ENCODE data around the gene SGCE. TPM values are rescaled to one million over a fixed set of nuclear protein-coding genes. Genes with fewer than 3 reads are reported as not detected.

Gene SGCE
- total and polyA plus RNA-seq, 9 of the 15 experiments (the other 6 are each of a cell fraction or from before 2014, with no cell fraction given): 0.09 to 0.46 (median 0.28) TPM; not detected in 5

DNA sequence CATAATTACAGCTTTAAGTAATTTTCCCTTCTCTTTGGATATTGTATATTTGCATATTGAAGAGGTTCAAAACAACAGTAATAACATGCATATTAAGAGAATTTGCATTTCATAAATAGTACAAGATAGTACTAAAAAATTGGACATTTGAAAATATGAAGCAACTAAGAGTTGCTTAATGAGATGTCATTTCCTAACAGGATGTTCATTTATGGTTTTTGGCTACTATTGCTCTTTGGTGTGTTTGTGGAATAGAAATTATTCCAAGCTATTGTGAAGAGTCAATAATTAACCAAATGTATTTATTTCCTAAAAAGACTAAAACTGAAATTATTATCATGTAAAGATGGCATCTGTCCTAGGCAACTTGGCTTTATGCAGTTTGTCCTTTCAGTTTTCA is 4.1 kb upstream of the SGCE start:
- FAIRE-seq: no peak
- Histone ChIP-seq H3K4me1 (replicated peaks in 1 of 2; ENCODE audit: control insufficient read depth in 2 of 2, insufficient read depth in 2 of 2, low read length in 2 of 2) (peaks cover 0 to 14% of the 10 kb centered on the region in 2 experiments; a peak in 2 of 5 replicates), H3K4me2 (ENCODE audit: insufficient read depth, low read length) (no peak overlapping the region), H3K9ac (ENCODE audit: insufficient read depth in 1 of 2, low read depth in 2 of 2, low read length in 2 of 2) (no peak overlapping the region), H3K27me3 (ENCODE audit: control insufficient read depth in 2 of 2, insufficient read depth in 2 of 2, low read length in 2 of 2) (peaks cover 2 to 17% of the 10 kb centered on the region in 2 experiments; a peak in 3 of 5 replicates), H3K9me3 (replicated peaks; ENCODE audit: control insufficient read depth, insufficient read depth, low read depth, low read length) (0 out of 2 replicates have a peak, but pooled peaks cover 2% of the 10 kb centered on the region), H4K20me1 (replicated peaks; ENCODE audit: control insufficient read depth, insufficient read depth, low read length) (no peaks in the 10 kb centered on the region), H2AFZ (ENCODE audit: low read depth, low read length) (no peak overlapping the region), H3K4me3 (no peak overlapping the region), H3K79me2 (ENCODE audit: control insufficient read depth, insufficient read depth, low read length) (no peaks in the 10 kb centered on the region), H3K27ac (ENCODE audit: extremely low read depth, low read depth, low read length) (no peak overlapping the region), H3K9me1 (ENCODE audit: control insufficient read depth, insufficient read depth, low read length) (no peaks in the 10 kb centered on the region), H3K36me3 (ENCODE audit: control insufficient read depth, insufficient read depth, low read length) (no peaks in the 10 kb centered on the region)
- no peak for TF ChIP-seq ZNF668 (CRISPR knock-in tag; IDR thresholded peaks at IDR 0.05)
- TF ChIP-seq XRCC4 (IDR thresholded peaks at IDR 0.05; ENCODE audit: extremely low read depth, insufficient read depth, insufficient read length): no peak
- TF ChIP-seq HDAC8 (tag; IDR thresholded peaks at IDR 0.05): no peak
- TF ChIP-seq, protein P1, sequence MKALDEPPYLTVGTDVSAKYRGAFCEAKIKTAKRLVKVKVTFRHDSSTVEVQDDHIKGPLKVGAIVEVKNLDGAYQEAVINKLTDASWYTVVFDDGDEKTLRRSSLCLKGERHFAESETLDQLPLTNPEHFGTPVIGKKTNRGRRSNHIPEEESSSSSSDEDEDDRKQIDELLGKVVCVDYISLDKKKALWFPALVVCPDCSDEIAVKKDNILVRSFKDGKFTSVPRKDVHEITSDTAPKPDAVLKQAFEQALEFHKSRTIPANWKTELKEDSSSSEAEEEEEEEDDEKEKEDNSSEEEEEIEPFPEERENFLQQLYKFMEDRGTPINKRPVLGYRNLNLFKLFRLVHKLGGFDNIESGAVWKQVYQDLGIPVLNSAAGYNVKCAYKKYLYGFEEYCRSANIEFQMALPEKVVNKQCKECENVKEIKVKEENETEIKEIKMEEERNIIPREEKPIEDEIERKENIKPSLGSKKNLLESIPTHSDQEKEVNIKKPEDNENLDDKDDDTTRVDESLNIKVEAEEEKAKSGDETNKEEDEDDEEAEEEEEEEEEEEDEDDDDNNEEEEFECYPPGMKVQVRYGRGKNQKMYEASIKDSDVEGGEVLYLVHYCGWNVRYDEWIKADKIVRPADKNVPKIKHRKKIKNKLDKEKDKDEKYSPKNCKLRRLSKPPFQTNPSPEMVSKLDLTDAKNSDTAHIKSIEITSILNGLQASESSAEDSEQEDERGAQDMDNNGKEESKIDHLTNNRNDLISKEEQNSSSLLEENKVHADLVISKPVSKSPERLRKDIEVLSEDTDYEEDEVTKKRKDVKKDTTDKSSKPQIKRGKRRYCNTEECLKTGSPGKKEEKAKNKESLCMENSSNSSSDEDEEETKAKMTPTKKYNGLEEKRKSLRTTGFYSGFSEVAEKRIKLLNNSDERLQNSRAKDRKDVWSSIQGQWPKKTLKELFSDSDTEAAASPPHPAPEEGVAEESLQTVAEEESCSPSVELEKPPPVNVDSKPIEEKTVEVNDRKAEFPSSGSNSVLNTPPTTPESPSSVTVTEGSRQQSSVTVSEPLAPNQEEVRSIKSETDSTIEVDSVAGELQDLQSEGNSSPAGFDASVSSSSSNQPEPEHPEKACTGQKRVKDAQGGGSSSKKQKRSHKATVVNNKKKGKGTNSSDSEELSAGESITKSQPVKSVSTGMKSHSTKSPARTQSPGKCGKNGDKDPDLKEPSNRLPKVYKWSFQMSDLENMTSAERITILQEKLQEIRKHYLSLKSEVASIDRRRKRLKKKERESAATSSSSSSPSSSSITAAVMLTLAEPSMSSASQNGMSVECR (CRISPR knock-in tag; IDR thresholded peaks at IDR 0.05): no peak
- TF ChIP-seq, protein P2, sequence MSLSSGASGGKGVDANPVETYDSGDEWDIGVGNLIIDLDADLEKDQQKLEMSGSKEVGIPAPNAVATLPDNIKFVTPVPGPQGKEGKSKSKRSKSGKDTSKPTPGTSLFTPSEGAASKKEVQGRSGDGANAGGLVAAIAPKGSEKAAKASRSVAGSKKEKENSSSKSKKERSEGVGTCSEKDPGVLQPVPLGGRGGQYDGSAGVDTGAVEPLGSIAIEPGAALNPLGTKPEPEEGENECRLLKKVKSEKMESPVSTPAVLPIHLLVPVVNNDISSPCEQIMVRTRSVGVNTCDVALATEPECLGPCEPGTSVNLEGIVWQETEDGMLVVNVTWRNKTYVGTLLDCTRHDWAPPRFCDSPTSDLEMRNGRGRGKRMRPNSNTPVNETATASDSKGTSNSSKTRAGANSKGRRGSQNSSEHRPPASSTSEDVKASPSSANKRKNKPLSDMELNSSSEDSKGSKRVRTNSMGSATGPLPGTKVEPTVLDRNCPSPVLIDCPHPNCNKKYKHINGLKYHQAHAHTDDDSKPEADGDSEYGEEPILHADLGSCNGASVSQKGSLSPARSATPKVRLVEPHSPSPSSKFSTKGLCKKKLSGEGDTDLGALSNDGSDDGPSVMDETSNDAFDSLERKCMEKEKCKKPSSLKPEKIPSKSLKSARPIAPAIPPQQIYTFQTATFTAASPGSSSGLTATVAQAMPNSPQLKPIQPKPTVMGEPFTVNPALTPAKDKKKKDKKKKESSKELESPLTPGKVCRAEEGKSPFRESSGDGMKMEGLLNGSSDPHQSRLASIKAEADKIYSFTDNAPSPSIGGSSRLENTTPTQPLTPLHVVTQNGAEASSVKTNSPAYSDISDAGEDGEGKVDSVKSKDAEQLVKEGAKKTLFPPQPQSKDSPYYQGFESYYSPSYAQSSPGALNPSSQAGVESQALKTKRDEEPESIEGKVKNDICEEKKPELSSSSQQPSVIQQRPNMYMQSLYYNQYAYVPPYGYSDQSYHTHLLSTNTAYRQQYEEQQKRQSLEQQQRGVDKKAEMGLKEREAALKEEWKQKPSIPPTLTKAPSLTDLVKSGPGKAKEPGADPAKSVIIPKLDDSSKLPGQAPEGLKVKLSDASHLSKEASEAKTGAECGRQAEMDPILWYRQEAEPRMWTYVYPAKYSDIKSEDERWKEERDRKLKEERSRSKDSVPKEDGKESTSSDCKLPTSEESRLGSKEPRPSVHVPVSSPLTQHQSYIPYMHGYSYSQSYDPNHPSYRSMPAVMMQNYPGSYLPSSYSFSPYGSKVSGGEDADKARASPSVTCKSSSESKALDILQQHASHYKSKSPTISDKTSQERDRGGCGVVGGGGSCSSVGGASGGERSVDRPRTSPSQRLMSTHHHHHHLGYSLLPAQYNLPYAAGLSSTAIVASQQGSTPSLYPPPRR (CRISPR knock-in tag; IDR thresholded peaks at IDR 0.05; ENCODE audit: borderline replicate concordance): no peak
- no peak for TF ChIP-seq OTX1 (CRISPR knock-in tag; IDR thresholded peaks at IDR 0.05)
- no peak for TF ChIP-seq ZNF12 (CRISPR knock-in tag; IDR thresholded peaks at IDR 0.05)
- TF ChIP-seq ZNF830 (CRISPR knock-in tag; IDR thresholded peaks at IDR 0.05): no peak
- no peak for TF ChIP-seq NEUROD1 (IDR thresholded peaks at IDR 0.05; ENCODE audit: borderline replicate concordance, low read depth, low read length, partially characterized antibody)
- no peak for TF ChIP-seq BDP1 (IDR thresholded peaks at IDR 0.05; ENCODE audit: insufficient read depth, insufficient read length)
- no peak for TF ChIP-seq COPS2 (conservative IDR thresholded peaks at IDR 0.05)
- no peak for TF ChIP-seq MECOM (CRISPR knock-in tag; IDR thresholded peaks at IDR 0.05)
- TF ChIP-seq PHF8 (IDR thresholded peaks at IDR 0.05; ENCODE audit: borderline replicate concordance, low read length): no peak
- DNase-seq (ENCODE audit: extremely low read depth in 1 of 4, low spot score in 3 of 4): no peak
- intact Hi-C loops (cut with micrococcal nuclease) (no loop called here), in situ Hi-C loops (cut with MboI) (no loop called here)
- POLR2A ChIA-PET: no interaction called here
- BruUV-seq (replicated peaks): no TSS peak
- no peak for ATAC-seq
- CTCF ChIA-PET (ENCODE audit: low intra/inter-chr PET ratio): no interaction called here
